ENCODE results near the gene EDRF1. TPM values are rescaled to one million over a fixed set of nuclear protein-coding genes. Genes with fewer than 3 reads are reported as not detected.

EDRF1 gene
- total and polyA plus RNA-seq, 10 of the 15 experiments (the other 5 are each of a cell fraction or from before 2014, with no cell fraction given): 16.8 to 99.7 (median 42.9) TPM

- SMC1A ChIA-PET (ENCODE audit: uncharacterized antibody, unreplicated experiment): no interaction called here
Measured at GRCh38 chr10:125782616-125783015, 63.1 kb downstream of the EDRF1 start.

More at GRCh38 chr10:125782616-125783015, 63.1 kb downstream of the EDRF1 start:
- CTCF ChIA-PET: interaction anchor here (1.0 to 1.8 kb wide), 4 partner anchors 11 to 735 kb away, joined by 3 to 5 read pairs (median 3); no protein-coding TSS in a partner anchor
- 86% methylated on average over 11 of the region's 11 CpGs for WGBS (ENCODE audit: insufficient coverage, insufficient replicate concordance, low lambda C conversion rate, missing lambda C conversion rate)
- FAIRE-seq (no peak), DNase-seq (ENCODE audit: low read depth, low spot score) (no peak), ATAC-seq (no peak)
- Histone ChIP-seq H3K79me2 (ENCODE audit: control insufficient read depth, insufficient read depth, low read length) (no peaks in the 10 kb centered on the region), H3K27me3 (replicated peaks in 1 of 2; ENCODE audit: control insufficient read depth in 2 of 2, insufficient read depth in 2 of 2, low read length in 1 of 2) (no peaks in the 10 kb centered on the region), H3K9me3 (replicated peaks; ENCODE audit: control insufficient read depth, insufficient read depth, low read length) (no peaks in the 10 kb centered on the region), H4K20me1 (ENCODE audit: control insufficient read depth, insufficient read depth) (no peaks in the 10 kb centered on the region), H3K4me3 (no peak overlapping the region), H3K9ac (ENCODE audit: control insufficient read depth, insufficient read depth, low read length) (no peak overlapping the region), H3K36me3 (ENCODE audit: control insufficient read depth in 2 of 2, insufficient read depth in 2 of 2, low read length in 1 of 2) (no peaks in the 10 kb centered on the region), H2AFZ (ENCODE audit: control insufficient read depth, low read depth, low read length) (no peak overlapping the region), H3K27ac (ENCODE audit: control insufficient read depth, insufficient read depth) (no peak overlapping the region), H3K4me2 (ENCODE audit: control insufficient read depth, insufficient read depth) (no peak overlapping the region), H3K4me1 (ENCODE audit: control insufficient read depth, insufficient read depth, low read length) (peaks cover 10% of the 10 kb centered on the region)
- in situ Hi-C loops (cut with MboI) (no loop called here), intact Hi-C loops (cut with micrococcal nuclease; ENCODE audit: unreplicated experiment) (loop anchor here (5.0 kb wide), 1 partner anchor 40 kb away; the partner anchor contains the start of genes BCCIP and UROS)
- TF ChIP-seq BCL3 (IDR thresholded peaks at IDR 0.05; ENCODE audit: borderline replicate concordance, insufficient read depth, low read depth, low read length, poor library complexity, severe bottlenecking): no peak
- TF ChIP-seq RB1 (IDR thresholded peaks at IDR 0.05; ENCODE audit: borderline replicate concordance): no peak
- no peak for TF ChIP-seq POU2F2 (IDR thresholded peaks at IDR 0.05; ENCODE audit: borderline replicate concordance, low read depth, low read length)
- TF ChIP-seq ATF7 (IDR thresholded peaks at IDR 0.05; ENCODE audit: low read depth): no peak
- no peak for TF ChIP-seq NR2F1 (conservative IDR thresholded peaks at IDR 0.05)
- TF ChIP-seq GABPA (IDR thresholded peaks at IDR 0.05; ENCODE audit: low read depth): no peak
- no peak for TF ChIP-seq REST (IDR thresholded peaks at IDR 0.05; ENCODE audit: low read depth, low read length)
- TF ChIP-seq KLF5 (IDR thresholded peaks at IDR 0.05; ENCODE audit: partially characterized antibody): no peak
- no peak for TF ChIP-seq MAX (IDR thresholded peaks at IDR 0.05; ENCODE audit: low read depth, low read length)
- no peak for TF ChIP-seq MTA3 (IDR thresholded peaks at IDR 0.05; ENCODE audit: borderline replicate concordance, low read length)
- TF ChIP-seq CBFB (IDR thresholded peaks at IDR 0.05; ENCODE audit: low read depth): no peak
- TF ChIP-seq NBN (IDR thresholded peaks at IDR 0.05): no peak
- TF ChIP-seq CBX5 (IDR thresholded peaks at IDR 0.05; ENCODE audit: low read depth): no peak
- TF ChIP-seq FOXK2 (IDR thresholded peaks at IDR 0.05): no peak
- no peak for TF ChIP-seq ASH2L (IDR thresholded peaks at IDR 0.05; ENCODE audit: borderline replicate concordance, low read depth)
- TF ChIP-seq RFX5 (IDR thresholded peaks at IDR 0.05; ENCODE audit: low read depth, low read length): no peak
- no peak for TF ChIP-seq SMAD5 (IDR thresholded peaks at IDR 0.05; ENCODE audit: low read depth)
- POLR2A ChIA-PET: no interaction called here
- BruUV-seq (replicated peaks): no TSS peak
- RAD21 ChIA-PET (ENCODE audit: unreplicated experiment): no interaction called here

Measured in GM12878 (cell line).